Heart right ventricle (tissue), 16 donors: ENCODE data around the gene NDE1. TPM values are rescaled to one million over a fixed set of nuclear protein-coding genes. Genes with fewer than 3 reads are reported as not detected.
A peak's percentile ranks its signal among the peaks of the same experiment; 100 is the strongest.
"Not testable (repeated sequence)": the region's sequence is repeated elsewhere in the genome, so short reads cannot be mapped to it uniquely, and the experiment has no call there.

ENCODE experiments used
- ATAC-seq, 8 donors: fragments of 200-7000 bp; cut with Tn5 transposase; one replicate each; pipeline ENCODE4 v1.9.1; 2020; ENCODE audit warnings: mild to moderate bottlenecking in 8 of 8, moderate library complexity in 8 of 8, moderate number of reproducible peaks in 1 of 8
- DNase-seq, 2 donors: peaks; one replicate each; pipeline ENCODE4 v3.0.0-alpha.2; 2020
- H3K27ac ChIP-seq, 10 donors: fragments of 200-600 bp; sonication (generic) in 2 of 10; one replicate each; pipeline versions ENCODE4 v1.5.0 to v1.8.0; 2020 to 2022; ENCODE audit warnings: mild to moderate bottlenecking in 3 of 10
- H3K27me3 ChIP-seq, 7 donors: fragments of 200-600 bp; one replicate each; pipeline ENCODE4 v1.8.0; 2021 to 2022; ENCODE audit warnings: mild to moderate bottlenecking in 2 of 7
- H3K36me3 ChIP-seq, 9 donors: fragments of 200-600 bp; sonication (generic) in 1 of 9; one replicate each; pipeline versions ENCODE4 v1.5.0 to v1.8.0; 2020 to 2022; ENCODE audit warnings: mild to moderate bottlenecking in 2 of 9
- H3K4me1 ChIP-seq, 9 donors: fragments of 200-600 bp; sonication (generic) in 1 of 9; one replicate each; pipeline versions ENCODE4 v1.5.0 to v1.8.0; 2020 to 2022; ENCODE audit warnings: mild to moderate bottlenecking in 4 of 9
- H3K4me3 ChIP-seq, 10 donors: fragments of 200-600 bp; sonication (generic) in 2 of 10; one replicate each; pipeline versions ENCODE4 v1.5.0 to v1.8.0; 2020 to 2022; ENCODE audit warnings: mild to moderate bottlenecking in 7 of 10, moderate library complexity in 2 of 10
- H3K9me3 ChIP-seq, 11 donors: fragments of 200-600 bp in 10 of 11; sonication (generic) in 2 of 11; one replicate each; pipeline versions ENCODE4 v1.5.0 to v1.8.0; 2013 to 2022; ENCODE audit warnings: mild to moderate bottlenecking in 2 of 11, control low read depth in 1 of 11, moderate library complexity in 1 of 11
- WGBS, 2 donors: extraction: QIAGEN DNeasy Blood & Tissue Kit; methylation state at CpG; one replicate each; pipeline ENCODE4 v1.1.7; 2013; ENCODE audit warnings: inconsistent platforms in 1 of 2; 5-methylcytosine and 5-hydroxymethylcytosine counted together
- intact Hi-C, 10 donors: fragments of 100-400 bp; cut with DNase I; formaldehyde crosslinking; loops; one replicate each; pipeline versions ENCODE4 v1.11.1 to v1.14.2; 2022
- polyA plus RNA-seq, 2 donors: library from polyadenylated mRNA; stranded (reverse); fragments of 200-250 nt; gene quantifications; one replicate each; pipeline ENCODE4 v1.2.3, GENCODE V29; 2013
- total RNA-seq, 10 donors: library from RNA; stranded (reverse); fragmentation: NEBNext Ultra II Directional in 3 of 10; extraction: Animal tissue kit (Norgen Biotek cat#: 25700) in 3 of 10; gene quantifications; one replicate each; pipeline versions ENCODE4 v1.2.1 to v1.2.4, GENCODE V29; 2021 to 2023
- TF ChIP-seq, protein P1 (sequence below), 9 donors: fragments of 200-600 bp; sonication (generic) in 2 of 9; IDR thresholded peaks; one replicate each; pipeline versions ENCODE4 v1.5.0 to v1.8.0; 2021 to 2022; ENCODE audit warnings: antibody characterized with exemption in 9 of 9, mild to moderate bottlenecking in 5 of 9, moderate library complexity in 1 of 9
- donor health status: Arrhythmogenic right ventricular cardiomyopathy.
- donor health status: ischemic (EF 13 %, LVEDD 7.1; RV severe dilation, severe dysfunction).
- donor health status: healthy with polysubstance abuse.
- donor health status: DM: no; HTN: yes; CAD: no.
- donor health status: DM: no; HTN: no; CAD: no.
- donor health status: ischemic (EF 25% LVEDD 6.9; RV normal size, moderate dysfunction).
- donor health status: ischemic (EF 25% LVEDD 5.7; RV mildly dilated, moderate dysfunction).
- donor health status: healthy.
- donor health status: DM: yes; HTN: yes; CAD: no.
- donor health status: Ischemic cardiomyopathy.
- donor health status: ischemic (EF 35%, LVEDD 5.7; RV mildly dilated, moderate dysfunction).
- donor health status: nonischemic (EF 11% LVEDD 7.7; RV severe dilation, severe dysfunction).
- donor health status: DM: yes; HTN: yes; CAD: no.
- donor health status: PGD.
- donor health status: ischemic (EF 29% LVEDD 5.4; RV normal size, mild dysfunction).
- donor health status: nonischemic (EF 23%, LVEDD 6.1; RV moderate dilation, normal function).

Gene NDE1
- total and polyA plus RNA-seq, 12 donors = 6.0 to 29.0 (median 18.6) TPM

DNA sequence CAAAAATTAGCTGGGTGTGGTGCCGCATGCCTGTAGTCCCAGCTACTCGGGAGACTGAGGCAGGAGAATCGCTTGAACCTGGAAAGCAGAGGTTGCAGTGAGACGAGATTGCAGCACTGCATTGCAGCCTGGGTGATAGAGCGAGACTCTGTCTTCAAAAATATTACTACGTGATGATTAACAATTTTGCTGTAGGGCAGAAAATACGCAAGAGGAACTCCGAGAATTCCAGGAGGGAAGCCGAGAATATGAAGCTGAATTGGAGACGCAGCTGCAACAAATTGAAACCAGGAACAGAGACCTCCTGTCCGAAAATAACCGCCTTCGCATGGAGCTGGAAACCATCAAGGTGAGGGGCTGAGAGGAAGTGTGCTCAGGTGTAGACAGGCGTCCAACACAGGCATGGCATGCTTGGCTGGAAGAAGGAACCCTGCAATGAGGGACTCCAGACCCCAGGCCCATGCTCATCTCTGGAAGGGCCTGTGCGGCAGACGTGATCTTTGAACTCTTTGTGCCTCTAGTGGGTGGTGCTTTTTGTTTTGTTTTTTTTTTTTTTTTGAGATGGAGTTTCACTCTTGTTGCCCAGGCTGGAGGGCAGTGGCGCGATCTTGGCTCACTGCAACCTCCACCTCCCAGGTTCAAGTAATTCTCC lies 17.2 kb downstream of the NDE1 start:
- 89 to 91% methylated on average over 18 of the region's 18 CpGs for WGBS, 2 donors
- Histone ChIP-seq H3K27me3 (no peaks in the 10 kb centered on the region), H3K9me3 (no peaks in the 10 kb centered on the region), H3K27ac (no peak overlapping the region), H3K4me1 (peaks cover 3 to 11% (median 8%) of the 10 kb centered on the region in 9 donors), H3K36me3 (peaks cover 0 to 94% (median 49%) of the 10 kb centered on the region in 9 donors), H3K4me3 (no peak overlapping the region)
- DNase-seq = no peak
- intact Hi-C loops = no loop called here
- TF ChIP-seq, protein P1, sequence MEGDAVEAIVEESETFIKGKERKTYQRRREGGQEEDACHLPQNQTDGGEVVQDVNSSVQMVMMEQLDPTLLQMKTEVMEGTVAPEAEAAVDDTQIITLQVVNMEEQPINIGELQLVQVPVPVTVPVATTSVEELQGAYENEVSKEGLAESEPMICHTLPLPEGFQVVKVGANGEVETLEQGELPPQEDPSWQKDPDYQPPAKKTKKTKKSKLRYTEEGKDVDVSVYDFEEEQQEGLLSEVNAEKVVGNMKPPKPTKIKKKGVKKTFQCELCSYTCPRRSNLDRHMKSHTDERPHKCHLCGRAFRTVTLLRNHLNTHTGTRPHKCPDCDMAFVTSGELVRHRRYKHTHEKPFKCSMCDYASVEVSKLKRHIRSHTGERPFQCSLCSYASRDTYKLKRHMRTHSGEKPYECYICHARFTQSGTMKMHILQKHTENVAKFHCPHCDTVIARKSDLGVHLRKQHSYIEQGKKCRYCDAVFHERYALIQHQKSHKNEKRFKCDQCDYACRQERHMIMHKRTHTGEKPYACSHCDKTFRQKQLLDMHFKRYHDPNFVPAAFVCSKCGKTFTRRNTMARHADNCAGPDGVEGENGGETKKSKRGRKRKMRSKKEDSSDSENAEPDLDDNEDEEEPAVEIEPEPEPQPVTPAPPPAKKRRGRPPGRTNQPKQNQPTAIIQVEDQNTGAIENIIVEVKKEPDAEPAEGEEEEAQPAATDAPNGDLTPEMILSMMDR (IDR thresholded peaks at IDR 0.05) = no peak
- ATAC-seq = no peak

DNA sequence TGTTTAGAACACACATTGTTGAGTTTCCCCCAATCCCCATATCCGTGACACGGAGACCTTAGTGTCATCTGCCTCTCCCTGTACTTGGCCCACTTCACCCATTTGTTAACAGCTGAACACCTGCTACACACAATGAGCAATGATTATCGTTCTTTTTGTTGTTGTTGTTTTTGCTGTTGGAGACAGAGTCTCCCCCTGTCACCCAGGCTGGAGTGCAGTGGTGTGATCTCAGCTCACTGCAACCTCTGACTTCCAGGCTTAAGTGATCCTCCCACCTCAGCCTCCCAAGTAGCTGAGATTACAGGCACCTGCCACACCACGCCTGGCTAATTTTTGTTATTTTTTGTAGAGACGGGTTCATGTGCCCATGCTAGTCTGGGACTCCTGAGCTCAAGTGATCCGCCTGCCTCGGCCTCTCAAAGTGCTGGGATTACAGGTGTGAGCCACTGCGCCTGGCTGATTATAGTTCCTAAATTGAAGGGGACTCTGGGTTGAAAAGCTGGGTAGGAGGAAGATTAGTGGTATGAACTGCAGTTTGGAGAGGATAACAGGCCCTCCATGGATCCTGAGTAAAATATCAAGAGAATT lies 21.6 kb downstream of the NDE1 start:
- WGBS, 2 donors = 92 to 95% methylated on average over 8 of the region's 8 CpGs
- no peak for DNase-seq
- H3K27ac ChIP-seq = peak overlapping the region; percentile 75 to 97 (median 90)
- no peak for ATAC-seq
- TF ChIP-seq, protein P1 (IDR thresholded peaks at IDR 0.05) = no peak
- intact Hi-C loops = loop anchor here in 1 of 10 donors (2.0 kb wide), 1 partner anchor 29 kb away; the partner anchor contains the start of gene MARF1
- H3K27me3 ChIP-seq = no peaks in the 10 kb centered on the region
- no peaks in the 10 kb centered on the region for H3K9me3 ChIP-seq
- no peak overlapping the region for H3K4me3 ChIP-seq
- H3K4me1 ChIP-seq = peaks cover 11 to 34% (median 25%) of the 10 kb centered on the region in 9 donors
- peaks cover 0 to 66% (median 32%) of the 10 kb centered on the region in 9 donors for H3K36me3 ChIP-seq

DNA sequence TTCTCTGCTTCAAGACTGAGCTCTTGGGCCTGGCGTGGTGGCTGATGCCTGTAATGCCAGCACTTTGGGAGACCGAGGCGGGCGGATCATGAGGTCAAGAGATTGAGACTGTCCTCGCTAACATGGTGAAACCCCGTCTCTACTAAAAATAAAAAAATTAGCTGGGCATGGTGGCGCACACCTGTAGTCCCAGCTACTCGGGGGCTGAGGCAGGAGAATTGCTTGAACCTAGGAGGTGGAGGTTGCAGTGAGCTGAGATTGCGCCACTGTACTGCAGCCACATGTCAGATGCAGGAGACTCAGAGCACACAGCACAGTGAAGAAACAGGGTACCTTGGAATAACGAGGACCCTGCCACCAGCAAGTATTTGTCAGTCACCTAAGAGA lies 22.1 kb downstream of the NDE1 start:
- not testable (repeated sequence) for H3K27me3 ChIP-seq, DNase-seq, H3K9me3 ChIP-seq
- Histone ChIP-seq H3K27ac (peak overlapping the region; percentile 75 to 97 (median 90)), H3K36me3 (peaks cover 0 to 63% (median 27%) of the 10 kb centered on the region in 9 donors), H3K4me3 (peak overlapping the region in 5 of 10 donors; percentile 11 to 39 (median 37)), H3K4me1 (peaks cover 11 to 34% (median 25%) of the 10 kb centered on the region in 9 donors)
- intact Hi-C loops = loop anchor here in 1 of 10 donors (2.0 kb wide), 1 partner anchor 29 kb away; the partner anchor contains the start of gene MARF1
- 84 to 91% methylated on average over 10 of the region's 10 CpGs for WGBS, 2 donors
- ATAC-seq = peak in 3 of 8 donors; percentile 1 to 5 (median 3)

DNA sequence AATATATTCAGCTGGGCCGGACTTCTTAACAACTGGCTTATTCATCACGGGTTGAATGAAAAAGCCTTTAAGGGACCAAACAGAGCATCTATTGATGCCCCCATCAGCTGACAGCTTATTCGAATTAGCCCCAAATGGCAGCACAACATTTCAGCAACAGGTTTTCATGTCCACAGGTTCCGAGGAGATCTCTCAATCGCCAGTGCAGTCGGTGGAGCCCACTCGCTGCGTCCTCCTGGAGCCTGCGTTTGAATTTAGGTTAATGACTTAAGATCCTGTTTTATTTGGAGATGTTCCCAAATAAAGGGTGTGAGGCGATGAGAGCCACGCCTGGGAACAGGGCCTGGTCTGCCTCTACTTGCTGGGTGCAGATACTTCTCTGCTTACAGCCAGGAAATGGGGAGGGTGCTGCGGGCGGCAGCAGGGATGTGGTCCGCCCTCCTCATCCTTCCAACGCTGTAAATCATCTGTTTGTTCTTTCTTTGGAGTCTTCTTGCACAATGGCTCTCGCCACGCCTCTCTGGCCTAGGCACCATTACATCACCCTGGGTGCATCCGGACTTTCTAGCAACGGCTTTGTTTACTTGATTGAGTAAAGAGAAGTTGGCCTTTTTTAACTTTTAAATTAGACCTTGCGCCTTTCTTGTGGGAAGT lies 22.6 kb downstream of the NDE1 start:
- ATAC-seq (peak; percentile 96 to 98 (median 97)), DNase-seq (peak; percentile 83 to 91)
- WGBS, 2 donors = 32 to 38% methylated on average over 20 of the region's 20 CpGs
- Histone ChIP-seq H3K9me3 (no peaks in the 10 kb centered on the region), H3K4me3 (peak overlapping the region in 8 of 10 donors; percentile 4 to 39 (median 26)), H3K27me3 (no peaks in the 10 kb centered on the region), H3K27ac (peak overlapping the region; percentile 75 to 97 (median 90)), H3K4me1 (peaks cover 11 to 34% (median 25%) of the 10 kb centered on the region in 9 donors), H3K36me3 (peaks cover 0 to 62% (median 23%) of the 10 kb centered on the region in 9 donors)
- intact Hi-C loops = loop anchor here in 1 of 10 donors (2.0 kb wide), 1 partner anchor 30 kb away; the partner anchor contains the start of gene MARF1
- TF ChIP-seq, protein P1 (IDR thresholded peaks at IDR 0.05) = peak in 1 of 9 donors; percentile 7
